Measurements from ENCODE around the gene PIGC. TPM values are rescaled to one million over a fixed set of nuclear protein-coding genes. Genes with fewer than 3 reads are reported as not detected.

The PIGC gene
- total RNA-seq, 2 donors from 2014 or later = 16.5 to 18.4 TPM

DNA sequence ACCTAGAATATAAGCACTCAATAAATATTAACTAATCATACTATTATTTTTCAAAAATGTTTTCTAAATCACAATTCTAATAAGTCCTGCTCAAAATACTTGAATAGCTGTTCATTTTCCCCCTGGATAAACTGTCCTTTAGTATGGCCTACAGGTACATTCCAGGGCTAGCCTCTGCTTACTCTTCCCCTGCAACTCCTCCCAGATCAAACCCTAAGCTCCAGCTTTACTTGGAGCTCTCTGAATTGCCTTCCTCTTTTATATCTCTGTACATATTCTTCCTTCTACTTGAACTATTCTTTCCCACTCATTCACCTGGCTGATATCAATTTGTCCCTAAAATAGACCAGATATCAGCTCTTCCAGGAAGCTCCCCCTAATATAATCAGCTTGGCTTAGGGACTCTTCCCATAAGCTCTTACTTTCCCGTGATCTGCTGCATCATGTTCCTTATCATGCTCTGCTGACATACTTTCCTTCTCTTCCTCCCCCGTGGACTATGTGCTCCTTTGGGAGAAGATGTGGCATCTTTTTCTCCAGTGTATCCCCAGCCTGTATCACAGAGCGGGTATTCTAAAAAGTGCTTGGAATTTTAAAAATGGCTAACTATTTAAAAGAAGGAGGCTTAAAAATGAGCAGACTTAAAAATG, 43.1 kb upstream of the PIGC start:
- intact Hi-C loops (cut with DNase I) = no loop called here
- no peak for ATAC-seq
- TF ChIP-seq, protein P1, sequence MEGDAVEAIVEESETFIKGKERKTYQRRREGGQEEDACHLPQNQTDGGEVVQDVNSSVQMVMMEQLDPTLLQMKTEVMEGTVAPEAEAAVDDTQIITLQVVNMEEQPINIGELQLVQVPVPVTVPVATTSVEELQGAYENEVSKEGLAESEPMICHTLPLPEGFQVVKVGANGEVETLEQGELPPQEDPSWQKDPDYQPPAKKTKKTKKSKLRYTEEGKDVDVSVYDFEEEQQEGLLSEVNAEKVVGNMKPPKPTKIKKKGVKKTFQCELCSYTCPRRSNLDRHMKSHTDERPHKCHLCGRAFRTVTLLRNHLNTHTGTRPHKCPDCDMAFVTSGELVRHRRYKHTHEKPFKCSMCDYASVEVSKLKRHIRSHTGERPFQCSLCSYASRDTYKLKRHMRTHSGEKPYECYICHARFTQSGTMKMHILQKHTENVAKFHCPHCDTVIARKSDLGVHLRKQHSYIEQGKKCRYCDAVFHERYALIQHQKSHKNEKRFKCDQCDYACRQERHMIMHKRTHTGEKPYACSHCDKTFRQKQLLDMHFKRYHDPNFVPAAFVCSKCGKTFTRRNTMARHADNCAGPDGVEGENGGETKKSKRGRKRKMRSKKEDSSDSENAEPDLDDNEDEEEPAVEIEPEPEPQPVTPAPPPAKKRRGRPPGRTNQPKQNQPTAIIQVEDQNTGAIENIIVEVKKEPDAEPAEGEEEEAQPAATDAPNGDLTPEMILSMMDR (IDR thresholded peaks at IDR 0.05) = no peak
- TF ChIP-seq POLR2A (IDR thresholded peaks at IDR 0.05) = no peak

DNA sequence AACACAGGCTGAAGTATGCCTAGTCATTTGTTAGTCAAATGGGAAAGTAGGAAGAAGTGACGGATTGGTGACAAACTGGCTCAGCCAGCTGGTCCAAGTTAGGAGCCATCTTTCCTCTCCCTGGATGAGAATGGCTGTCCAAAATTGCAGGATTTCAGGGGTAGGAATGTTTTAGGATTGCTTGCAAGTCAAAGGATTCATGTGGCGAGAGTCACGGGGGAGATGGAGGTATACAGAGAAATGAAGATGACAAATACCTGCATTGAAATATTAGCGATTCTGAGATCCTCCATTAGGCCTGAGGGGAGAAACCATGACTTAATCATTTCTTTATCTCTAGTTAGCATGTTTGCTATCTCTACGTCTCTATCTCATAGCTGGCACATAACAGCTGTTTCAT, 41.8 kb upstream of the PIGC start:
- no peak for ATAC-seq
- no peak overlapping the region for H3K27ac ChIP-seq
- no peaks in the 10 kb centered on the region for H3K4me1 ChIP-seq
- H3K9me3 ChIP-seq = no peaks in the 10 kb centered on the region
- 60 to 71% methylated on average over 5 of the region's 5 CpGs for WGBS, 2 donors
- no peaks in the 10 kb centered on the region for H3K36me3 ChIP-seq (replicated peaks in 1 of 2; ENCODE audit: insufficient read depth in 1 of 2, low read depth in 2 of 2)
- H3K27me3 ChIP-seq = no peaks in the 10 kb centered on the region
- intact Hi-C loops (cut with DNase I) = no loop called here
- TF ChIP-seq, protein P1 (IDR thresholded peaks at IDR 0.05) = no peak
- no peak for TF ChIP-seq POLR2A (IDR thresholded peaks at IDR 0.05)
- no peak for DNase-seq
- no peak overlapping the region for H3K4me3 ChIP-seq

More for the DNA sequence above, 43.1 kb upstream of the PIGC start:
- DNase-seq = no peak
- no peaks in the 10 kb centered on the region for H3K27me3 ChIP-seq
- H3K4me3 ChIP-seq = no peak overlapping the region
- H3K36me3 ChIP-seq (replicated peaks in 1 of 2; ENCODE audit: insufficient read depth in 1 of 2, low read depth in 2 of 2) = no peaks in the 10 kb centered on the region
- 60 to 74% methylated on average over 3 of the region's 3 CpGs for WGBS, 2 donors
- no peaks in the 10 kb centered on the region for H3K9me3 ChIP-seq
- no peaks in the 10 kb centered on the region for H3K4me1 ChIP-seq
- no peak overlapping the region for H3K27ac ChIP-seq

DNA sequence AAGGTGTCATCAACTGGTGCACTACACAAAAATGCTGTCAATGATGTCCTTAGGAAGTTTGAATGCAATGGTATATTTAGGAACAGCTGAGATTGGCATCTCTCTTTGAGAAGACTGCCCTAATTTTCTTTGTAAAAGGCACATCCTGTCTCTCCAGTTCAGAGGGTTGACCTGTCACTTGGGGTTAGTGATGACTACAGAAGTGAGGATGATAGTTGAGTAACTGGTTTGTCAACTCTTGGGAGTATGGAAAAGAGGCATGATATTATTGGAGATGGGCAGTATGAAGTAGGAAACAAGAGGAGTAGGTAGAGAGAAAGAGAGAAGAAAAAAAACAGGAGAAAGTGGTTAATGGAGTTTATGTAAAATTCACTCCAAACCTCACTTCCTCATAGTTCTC, 40.4 kb upstream of the PIGC start:
- no peaks in the 10 kb centered on the region for H3K27me3 ChIP-seq
- no peak for TF ChIP-seq POLR2A (IDR thresholded peaks at IDR 0.05)
- TF ChIP-seq, protein P1 (IDR thresholded peaks at IDR 0.05) = no peak
- no peak for ATAC-seq
- no peaks in the 10 kb centered on the region for H3K9me3 ChIP-seq
- no peak overlapping the region for H3K4me3 ChIP-seq
- no peak overlapping the region for H3K27ac ChIP-seq
- intact Hi-C loops (cut with DNase I) = no loop called here
- DNase-seq = no peak
- H3K4me1 ChIP-seq = no peaks in the 10 kb centered on the region
- H3K36me3 ChIP-seq (replicated peaks in 1 of 2; ENCODE audit: insufficient read depth in 1 of 2, low read depth in 2 of 2) = no peaks in the 10 kb centered on the region

DNA sequence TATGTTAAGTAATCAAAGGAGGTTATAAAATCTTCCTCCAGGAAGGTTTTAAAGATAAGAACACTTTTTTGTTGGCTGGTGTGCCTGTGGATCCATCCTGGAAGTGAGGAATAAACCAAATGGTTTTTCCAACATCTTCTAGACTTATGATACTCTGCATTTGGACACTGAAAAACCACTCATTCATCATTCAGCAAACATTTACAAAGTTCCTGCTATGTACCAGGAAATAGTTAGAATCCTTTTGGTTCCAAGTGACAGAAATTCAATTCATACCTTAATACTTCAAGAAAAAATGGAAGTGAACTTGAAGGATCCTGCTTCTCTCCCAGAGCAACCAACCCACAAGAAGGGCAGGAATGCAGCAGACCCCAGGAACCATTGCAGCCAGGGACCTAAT, 39.6 kb upstream of the PIGC start:
- no peaks in the 10 kb centered on the region for H3K9me3 ChIP-seq
- no peak overlapping the region for H3K4me3 ChIP-seq
- DNase-seq (no peak), ATAC-seq (no peak)
- H3K36me3 ChIP-seq (replicated peaks in 1 of 2; ENCODE audit: insufficient read depth in 1 of 2, low read depth in 2 of 2) = no peaks in the 10 kb centered on the region
- intact Hi-C loops (cut with DNase I) = no loop called here
- no peak overlapping the region for H3K27ac ChIP-seq
- no peaks in the 10 kb centered on the region for H3K27me3 ChIP-seq
- H3K4me1 ChIP-seq = no peaks in the 10 kb centered on the region
- TF ChIP-seq, protein P1 (IDR thresholded peaks at IDR 0.05) = no peak
- no peak for TF ChIP-seq POLR2A (IDR thresholded peaks at IDR 0.05)

DNA sequence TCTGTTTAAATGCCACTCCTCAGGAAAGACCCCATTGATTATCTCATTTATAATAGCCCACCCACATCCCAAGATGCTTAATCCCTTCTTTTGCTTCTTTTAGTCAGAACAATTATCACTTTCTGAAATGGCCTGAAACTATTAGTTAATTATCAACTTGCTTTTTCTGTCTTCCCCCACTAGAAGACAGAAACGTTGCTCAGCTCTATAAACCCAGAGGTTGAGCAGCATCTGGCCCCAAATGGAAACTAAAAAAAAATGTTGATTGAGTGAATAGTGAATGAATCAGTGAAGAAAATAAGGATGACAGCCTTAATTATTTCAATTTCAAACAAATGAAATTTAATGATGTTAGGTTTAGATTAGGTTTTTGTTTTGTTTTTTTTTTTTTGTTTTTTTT, 38.2 kb upstream of the PIGC start:
- Histone ChIP-seq H3K4me1 (peaks cover 5% of the 10 kb centered on the region), H3K27me3 (no peaks in the 10 kb centered on the region), H3K27ac (no peak overlapping the region), H3K4me3 (no peak overlapping the region), H3K36me3 (replicated peaks in 1 of 2; ENCODE audit: insufficient read depth in 1 of 2, low read depth in 2 of 2) (no peaks in the 10 kb centered on the region), H3K9me3 (no peaks in the 10 kb centered on the region)
- 0 to 14% methylated on average over 1 of the region's 1 CpG for WGBS, 2 donors
- ATAC-seq = no peak
- intact Hi-C loops (cut with DNase I) = no loop called here
- TF ChIP-seq, protein P1 (IDR thresholded peaks at IDR 0.05) = no peak
- TF ChIP-seq POLR2A (IDR thresholded peaks at IDR 0.05) = no peak
- DNase-seq = no peak

Measured in body of pancreas (tissue), 4 donors.